HEK293T (cell line): ENCODE data around the gene CMPK1.

ENCODE experiments used
- ARNT ChIP-seq: fragments of 450-650 bp; IDR thresholded peaks from 2 replicates; pipeline ENCODE4 v1.6.1; 2017; ENCODE audit warnings: mild to moderate bottlenecking
- BHLHE40 ChIP-seq: fragments of 450-650 bp; IDR thresholded peaks from 2 replicates; pipeline ENCODE4 v1.6.1; 2016; ENCODE audit warnings: mild to moderate bottlenecking, moderate library complexity, borderline replicate concordance
- CTBP1 ChIP-seq: fragments of 450-650 bp; IDR thresholded peaks from 2 replicates; pipeline ENCODE4 v1.6.1; 2016; ENCODE audit warnings: borderline replicate concordance
- ELF4 ChIP-seq: fragments of 450-650 bp; IDR thresholded peaks from 2 replicates; pipeline ENCODE4 v1.6.1; 2017; ENCODE audit warnings: antibody characterized with exemption
- FOXA1 ChIP-seq: fragments of 450-650 bp; IDR thresholded peaks from 2 replicates; pipeline ENCODE4 v1.6.1; 2016; ENCODE audit warnings: mild to moderate bottlenecking
- FOXK2 ChIP-seq: fragments of 450-650 bp; IDR thresholded peaks from 2 replicates; pipeline ENCODE4 v1.6.1; 2016; ENCODE audit warnings: mild to moderate bottlenecking
- FOXM1 ChIP-seq: fragments of 450-650 bp; IDR thresholded peaks from 2 replicates; pipeline ENCODE4 v1.6.1; 2017; ENCODE audit warnings: mild to moderate bottlenecking, borderline replicate concordance
- HDGF ChIP-seq: fragments of 450-650 bp; IDR thresholded peaks from 2 replicates; pipeline ENCODE4 v1.6.1; 2017; ENCODE audit warnings: antibody characterized with exemption, borderline replicate concordance
- L3MBTL2 ChIP-seq: fragments of 450-650 bp; conservative IDR thresholded peaks from 2 replicates; pipeline ENCODE4 v1.6.1; 2016; ENCODE audit warnings: mild to moderate bottlenecking
- PKNOX1 ChIP-seq: fragments of 450-650 bp; IDR thresholded peaks from 2 replicates; pipeline ENCODE4 v1.6.1; 2016
- SP1 ChIP-seq: fragments of 450-650 bp; IDR thresholded peaks from 2 replicates; pipeline ENCODE4 v1.6.1; 2017
- SUZ12 ChIP-seq: fragments of 450-650 bp; IDR thresholded peaks from 2 replicates; pipeline ENCODE4 v1.6.1; 2016; ENCODE audit warnings: mild to moderate bottlenecking
- TARDBP ChIP-seq: fragments of 450-650 bp; IDR thresholded peaks from 2 replicates; pipeline ENCODE4 v1.6.1; 2016

GRCh38 chr1:47326271-47326670, 7.3 kb upstream of the CMPK1 start:
- no peak for TF ChIP-seq SP1
- no peak for TF ChIP-seq HDGF
- no peak for TF ChIP-seq SUZ12
- no peak for TF ChIP-seq BHLHE40
- TF ChIP-seq PKNOX1: no peak
- no peak for TF ChIP-seq FOXA1
- TF ChIP-seq ELF4: no peak
- no peak for TF ChIP-seq L3MBTL2
- no peak for TF ChIP-seq CTBP1
- no peak for TF ChIP-seq FOXK2
- TF ChIP-seq ARNT: no peak
- no peak for TF ChIP-seq FOXM1
- no peak for TF ChIP-seq TARDBP
